Gastrocnemius medialis (tissue), 4 donors: ENCODE measurements around the gene ANXA11.

Experiments
- CTCF ChIP-seq, 5 experiments: fragments of 450-650 bp in 3 of 5; fragments of 200-600 bp in 2 of 5; sonication (generic) in 2 of 5; IDR thresholded peaks in 4 of 5; conservative IDR thresholded peaks in 1 of 5; 1 replicate in 4 of 5; 2 replicates in 1 of 5; pipeline ENCODE4 v1.5.1; 2016 to 2019; ENCODE audit warnings: antibody characterized with exemption in 5 of 5, mild to moderate bottlenecking in 3 of 5, moderate library complexity in 3 of 5
- POLR2A ChIP-seq, 2 donors: fragments of 450-650 bp; IDR thresholded peaks; one replicate each; pipeline ENCODE4 v1.6.1; 2017; ENCODE audit warnings: antibody characterized with exemption in 2 of 2, mild to moderate bottlenecking in 2 of 2, moderate library complexity in 2 of 2

- no peak for TF ChIP-seq POLR2A (IDR thresholded peaks at IDR 0.05)
- TF ChIP-seq CTCF (IDR thresholded peaks at IDR 0.05 in 4 of 5, conservative IDR thresholded peaks at IDR 0.05 in 1 of 5), result no peak
Observed at GRCh38 chr10:80154978-80155695, 50.2 kb downstream of the ANXA11 start.
